ENCODE measurements around the gene COX7A2L. TPM values are rescaled to one million over a fixed set of nuclear protein-coding genes. Genes with fewer than 3 reads are reported as not detected.

COX7A2L gene
- polyA plus RNA-seq, 1 of the 3 experiments (the other 2 are of a cell fraction): 77.6 TPM

- TF ChIP-seq CTCF (IDR thresholded peaks at IDR 0.05) (no peak), IRF3 (IDR thresholded peaks at IDR 0.05; ENCODE audit: low read depth, low read length) (no peak), MEF2A (IDR thresholded peaks at IDR 0.05; ENCODE audit: borderline replicate concordance, low read depth) (no peak), PBX3 (IDR thresholded peaks at IDR 0.05) (no peak), MXI1 (IDR thresholded peaks at IDR 0.05; ENCODE audit: low read depth, low read length) (no peak)
Observed at GRCh38 chr2:42372474-42373200, 11.6 kb upstream of the COX7A2L start (continued).

- Histone ChIP-seq H3K79me2 (ENCODE audit: insufficient read depth) (no peaks in the 10 kb centered on the region), H3K9me2 (no peaks in the 10 kb centered on the region), H3K4me1 (ENCODE audit: control insufficient read depth in 1 of 2, insufficient read depth in 2 of 2, low read depth in 1 of 2, low read length in 1 of 2) (peaks cover 0 to 46% of the 10 kb centered on the region in 2 experiments; a peak in 2 of 4 replicates), H3K4me2 (no peak overlapping the region), H4K20me1 (ENCODE audit: insufficient read depth) (no peaks in the 10 kb centered on the region), H3K27me3 (ENCODE audit: insufficient read depth) (0 out of 2 replicates have a peak, but pooled peaks cover 4% of the 10 kb centered on the region), H3K36me3 (replicated peaks in 1 of 2; ENCODE audit: control insufficient read depth in 1 of 2, insufficient read depth in 2 of 2, low read length in 1 of 2) (no peaks in the 10 kb centered on the region), H3K27ac (ENCODE audit: low read depth in 2 of 2, low read length in 1 of 2) (peak overlapping the region in 1 of 2 experiments; percentile 99; a peak in 2 of 4 replicates), H3K4me3 (ENCODE audit: low read depth in 2 of 2, low read length in 1 of 2) (no peak overlapping the region), H2AFZ (ENCODE audit: low read depth) (no peak overlapping the region), H3K9ac (no peak overlapping the region), H3K9me3 (no peaks in the 10 kb centered on the region), H3F3A (replicated peaks; ENCODE audit: insufficient read depth) (no peaks in the 10 kb centered on the region)
- ChIA-PET POLR2A (interaction anchor here (0.6 to 1.7 kb wide), 7 partner anchors 9 to 439 kb away, joined by 3 to 6 read pairs (median 4); no protein-coding TSS in a partner anchor), CTCF (interaction anchor here (0.7 to 2.6 kb wide), 19 partner anchors 10 to 530 kb away, joined by 3 to 14 read pairs (median 4); partner anchors contain the start of gene COX7A2L)
- DNase-seq: peak; percentile 90
- TF ChIP-seq MEF2A (IDR thresholded peaks at IDR 0.05; ENCODE audit: borderline replicate concordance, low read depth) (no peak), SMC3 (IDR thresholded peaks at IDR 0.05; ENCODE audit: low read depth, low read length) (no peak; the same call in 1 of the 2 replicates), TCF12 (IDR thresholded peaks at IDR 0.05) (peak; percentile 39; the same call in 1 of the 2 replicates), RAD21 (IDR thresholded peaks at IDR 0.05; ENCODE audit: low read length) (peak; percentile 72), EP300 (IDR thresholded peaks at IDR 0.05; ENCODE audit: borderline replicate concordance in 1 of 2, low read depth in 1 of 2, low read length in 1 of 2) (peak in 1 of 2 experiments; percentile 98; a peak in 2 of 4 replicates), POLR2AphosphoS5 (IDR thresholded peaks at IDR 0.05; ENCODE audit: low read depth, low read length) (no peak), RCOR1 (IDR thresholded peaks at IDR 0.05; ENCODE audit: low read length) (peak; percentile 97), CHD2 (IDR thresholded peaks at IDR 0.05; ENCODE audit: low read length, partially characterized antibody) (peak; percentile 96), FOXJ3 (CRISPR knock-in tag; IDR thresholded peaks at IDR 0.05) (peak; percentile 95), GATA2 (CRISPR knock-in tag; IDR thresholded peaks at IDR 0.05) (peak; percentile 84)
- 84% methylated on average over 11 of the region's 11 CpGs for WGBS (ENCODE audit: low lambda C conversion rate)
Observed at GRCh38 chr2:42371611-42372473, 10.8 kb upstream of the COX7A2L start.
